ENCODE results near the gene RPL29. TPM values are rescaled to one million over a fixed set of nuclear protein-coding genes. Genes with fewer than 3 reads are reported as not detected.

The RPL29 gene
- total and polyA plus RNA-seq, 2 of the 8 experiments (the other 6 are each of a cell fraction or from before 2014, with no cell fraction given): 1,467 to 2,660 TPM

DNA sequence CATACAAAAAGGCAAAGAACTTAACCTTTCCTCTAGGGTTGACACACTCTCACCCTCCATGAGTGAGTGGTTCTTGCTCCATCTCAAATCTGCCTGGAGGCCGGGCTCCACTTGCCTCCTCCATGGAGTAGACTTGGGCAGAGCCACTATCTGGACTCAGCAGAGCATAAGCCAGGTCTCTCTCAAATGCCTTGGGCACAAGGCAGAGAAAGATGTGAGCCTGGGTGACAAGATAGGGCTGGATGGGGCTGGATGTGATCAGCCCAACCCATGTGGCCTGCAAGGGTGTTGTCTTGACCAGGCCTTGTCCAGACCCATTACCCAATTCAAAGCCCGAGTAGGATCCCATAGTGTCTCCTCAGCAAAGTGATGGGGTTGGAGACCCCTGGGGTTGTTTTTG is 4.2 kb upstream of the RPL29 start (continued):
- no peak for TF ChIP-seq RAD21 (IDR thresholded peaks at IDR 0.05 in 1 of 2, conservative IDR thresholded peaks at IDR 0.05 in 1 of 2; ENCODE audit: low read depth in 2 of 2, low read length in 2 of 2)
- TF ChIP-seq POLR2A (IDR thresholded peaks at IDR 0.05; ENCODE audit: control extremely low read depth in 1 of 2, low read depth in 2 of 2, low read length in 2 of 2): no peak
- no peak for TF ChIP-seq EZH2 (IDR thresholded peaks at IDR 0.05; ENCODE audit: low read depth, low read length, severe bottlenecking)
